SK-N-MC (cell line): ENCODE data around the gene SLC43A3.

Experiments
- EZH2 ChIP-seq: fragments of 200-600 bp; sonication (generic); IDR thresholded peaks from one replicate; pipeline ENCODE4 v1.6.1; 2017; ENCODE audit warnings: antibody characterized with exemption
- FOXP2 ChIP-seq: optimal IDR thresholded peaks from 2 replicates; pipeline ENCODE3; 2011; ENCODE audit warnings: mild to moderate bottlenecking, moderate library complexity; ENCODE audit not compliant: insufficient read depth; ENCODE audit errors: extremely low read length, control extremely low read depth
- POLR2AphosphoS5 ChIP-seq: IDR thresholded peaks from 2 replicates; pipeline ENCODE4 v1.6.1; 2012; ENCODE audit warnings: mild to moderate bottlenecking, low read depth, low read length, borderline replicate concordance

- TF ChIP-seq POLR2AphosphoS5 (no peak), EZH2 (no peak), FOXP2 (no peak)
Observed at GRCh38 chr11:57377107-57377506, 49.8 kb downstream of the SLC43A3 start.
